ENCODE data around the gene TRIM34. TPM values are rescaled to one million over a fixed set of nuclear protein-coding genes. Genes with fewer than 3 reads are reported as not detected.
"Not testable (repeated sequence)": the region's sequence is repeated elsewhere in the genome, so short reads cannot be mapped to it uniquely, and the experiment has no call there.

The TRIM34 gene
- total RNA-seq, 2 donors from 2014 or later: 0.68 to 1.2 TPM

- no peak overlapping the region for H3K4me3 ChIP-seq (ENCODE audit: low read length)
- no peaks in the 10 kb centered on the region for H3K4me1 ChIP-seq (ENCODE audit: control insufficient read depth, insufficient read depth, low read length)
- peaks cover 10% of the 10 kb centered on the region for H3K9me3 Mint-ChIP-seq
- no peaks in the 10 kb centered on the region for H3K4me1 Mint-ChIP-seq
- TF ChIP-seq CTCF (conservative IDR thresholded peaks at IDR 0.05): no peak
- peaks cover 41% of the 10 kb centered on the region for H3K36me3 Mint-ChIP-seq (ENCODE audit: low read depth)
- H3K27me3 ChIP-seq (ENCODE audit: control insufficient read depth, insufficient read depth, low read length, poor library complexity, severe bottlenecking): no peaks in the 10 kb centered on the region
- no peaks in the 10 kb centered on the region for H3K9me3 ChIP-seq (ENCODE audit: control insufficient read depth, low read length)
- H3K27ac Mint-ChIP-seq: no peak overlapping the region
- DNase-seq: no peak
- H3K4me3 Mint-ChIP-seq: no peak overlapping the region
- H3K27ac ChIP-seq (ENCODE audit: low read depth, low read length): no peak overlapping the region
- no peaks in the 10 kb centered on the region for H3K27me3 Mint-ChIP-seq (ENCODE audit: insufficient read depth)
- 91 to 95% methylated on average over 3 to 4 of the region's 4 CpGs for WGBS, 2 experiments (ENCODE audit: insufficient coverage in 1 of 2, insufficient read length in 1 of 2)
- no peak overlapping the region for H3K9ac ChIP-seq (ENCODE audit: extremely low read depth, low read length, poor library complexity, severe bottlenecking)
- H3K36me3 ChIP-seq (ENCODE audit: control insufficient read depth, insufficient read depth, low read length): peaks cover 24% of the 10 kb centered on the region
These were observed 49.6 kb downstream of the TRIM34 start for GRCh38 chr11:5674391-5674790.

DNA sequence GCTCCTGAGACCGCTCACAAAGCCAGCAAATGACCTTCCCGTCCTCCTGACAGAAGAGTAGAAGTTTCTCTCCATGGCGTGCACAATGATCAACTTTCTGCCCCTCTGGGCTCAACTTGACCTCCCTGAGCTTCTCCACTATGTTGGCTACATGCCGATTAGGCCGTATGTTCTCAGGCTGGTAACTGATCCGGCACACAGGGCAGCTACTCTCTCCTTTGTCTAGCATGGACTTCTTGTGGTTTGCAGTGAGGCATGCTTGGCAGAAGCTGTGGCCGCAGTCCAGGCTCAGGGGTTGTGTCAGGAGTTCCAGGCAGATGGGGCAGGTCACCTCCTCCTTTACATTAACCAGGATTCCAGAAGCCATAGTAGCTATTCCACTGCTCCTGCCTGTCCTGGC lies 55.0 kb downstream of the TRIM34 start:
- no peaks in the 10 kb centered on the region for H3K27me3 ChIP-seq (ENCODE audit: control insufficient read depth, insufficient read depth, low read length, poor library complexity, severe bottlenecking)

DNA sequence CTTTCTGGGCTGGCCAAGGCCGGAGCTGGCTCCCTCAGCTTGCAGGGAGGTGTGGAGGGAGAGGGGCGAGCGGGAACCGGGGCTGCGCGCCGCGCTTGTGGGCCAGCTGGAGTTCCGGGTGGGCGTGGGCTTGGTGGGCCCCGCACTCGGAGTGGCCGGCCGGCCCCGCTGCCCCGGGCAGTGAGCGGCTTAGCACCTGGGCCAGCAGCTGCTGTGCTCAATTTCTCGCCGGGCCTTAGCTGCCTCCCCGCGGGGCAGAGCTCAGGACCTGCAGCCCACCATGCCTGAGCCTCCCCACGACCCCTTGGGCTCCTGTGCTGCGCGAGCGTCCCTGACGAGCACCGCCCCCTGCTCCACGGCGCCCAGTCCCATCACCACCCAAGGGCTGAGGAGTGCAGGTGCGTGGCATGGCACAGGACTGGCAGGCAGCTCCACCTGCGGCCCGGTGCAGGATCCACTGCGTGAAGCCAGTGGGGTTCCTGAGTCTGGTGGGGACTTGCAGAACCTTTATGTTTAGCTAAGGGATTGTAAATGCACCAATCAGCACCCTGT lies 58.2 kb downstream of the TRIM34 start:
- 90 to 97% methylated on average over 10 to 30 of the region's 33 CpGs for WGBS, 2 experiments (ENCODE audit: insufficient coverage in 1 of 2, insufficient read length in 1 of 2)
- not testable (repeated sequence) for H3K27ac Mint-ChIP-seq

More for the DNA sequence above, 55.0 kb downstream of the TRIM34 start:
- Histone ChIP-seq H3K4me1 (ENCODE audit: control insufficient read depth, insufficient read depth, low read length) (peaks cover 3% of the 10 kb centered on the region), H3K4me3 (ENCODE audit: low read length) (no peak overlapping the region), H3K9ac (ENCODE audit: extremely low read depth, low read length, poor library complexity, severe bottlenecking) (no peak overlapping the region), H3K9me3 (ENCODE audit: control insufficient read depth, low read length) (no peaks in the 10 kb centered on the region), H3K27ac (ENCODE audit: low read depth, low read length) (no peak overlapping the region), H3K36me3 (ENCODE audit: control insufficient read depth, insufficient read depth, low read length) (peaks cover 19% of the 10 kb centered on the region)
- H3K27me3 Mint-ChIP-seq (ENCODE audit: insufficient read depth): no peaks in the 10 kb centered on the region
- H3K9me3 Mint-ChIP-seq: peaks cover 21% of the 10 kb centered on the region
- DNase-seq: no peak
- peaks cover 15% of the 10 kb centered on the region for H3K4me1 Mint-ChIP-seq
- H3K27ac Mint-ChIP-seq: no peak overlapping the region
- 95 to 97% methylated on average over 6 to 7 of the region's 7 CpGs for WGBS, 2 experiments (ENCODE audit: insufficient coverage in 1 of 2, insufficient read length in 1 of 2)
- H3K4me3 Mint-ChIP-seq: no peak overlapping the region
- peaks cover 41% of the 10 kb centered on the region for H3K36me3 Mint-ChIP-seq (ENCODE audit: low read depth)
- TF ChIP-seq CTCF (conservative IDR thresholded peaks at IDR 0.05): no peak

DNA sequence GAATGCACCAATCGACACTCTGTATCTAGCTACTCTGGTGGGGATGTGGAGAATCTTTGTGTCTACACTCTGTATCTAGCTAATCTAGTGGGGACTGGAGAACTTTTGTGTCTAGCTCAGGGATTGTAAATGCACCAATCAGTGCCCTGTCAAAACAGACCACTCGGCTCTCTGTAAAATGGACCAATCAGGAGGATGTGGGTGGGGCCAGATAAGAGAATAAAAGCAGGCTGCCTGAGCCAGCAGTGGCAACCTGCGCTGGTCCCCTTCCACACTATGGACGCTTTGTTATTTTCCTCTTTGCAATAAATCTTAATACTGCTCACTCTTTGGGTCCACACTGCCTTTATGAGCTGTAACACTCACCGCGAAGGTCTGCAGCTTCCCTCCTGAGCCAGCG lies 58.8 kb downstream of the TRIM34 start:
- not testable (repeated sequence) for H3K9ac ChIP-seq (ENCODE audit: extremely low read depth, low read length, poor library complexity, severe bottlenecking); H3K36me3 ChIP-seq (ENCODE audit: control insufficient read depth, insufficient read depth, low read length); H3K27ac ChIP-seq (ENCODE audit: low read depth, low read length); H3K27me3 Mint-ChIP-seq (ENCODE audit: insufficient read depth); H3K4me1 ChIP-seq (ENCODE audit: control insufficient read depth, insufficient read depth, low read length); DNase-seq; H3K9me3 ChIP-seq (ENCODE audit: control insufficient read depth, low read length); H3K27me3 ChIP-seq (ENCODE audit: control insufficient read depth, insufficient read depth, low read length, poor library complexity, severe bottlenecking)
- Mint-ChIP-seq H3K4me3 (peak overlapping the region; percentile 68), H3K4me1 (peaks cover 20% of the 10 kb centered on the region), H3K27ac (peak overlapping the region; percentile 76), H3K36me3 (ENCODE audit: low read depth) (peaks cover 16% of the 10 kb centered on the region), H3K9me3 (peaks cover 18% of the 10 kb centered on the region)
- WGBS, 2 experiments (ENCODE audit: insufficient coverage in 1 of 2, insufficient read length in 1 of 2): 95 to 100% methylated on average over 2 to 7 of the region's 7 CpGs
- H3K4me3 ChIP-seq (ENCODE audit: low read length): peak overlapping the region; percentile 82

More for the DNA sequence above, 58.2 kb downstream of the TRIM34 start:
- Mint-ChIP-seq H3K9me3 (peaks cover 18% of the 10 kb centered on the region), H3K36me3 (ENCODE audit: low read depth) (peaks cover 23% of the 10 kb centered on the region), H3K4me1 (peaks cover 20% of the 10 kb centered on the region)
- H3K27me3 ChIP-seq (ENCODE audit: control insufficient read depth, insufficient read depth, low read length, poor library complexity, severe bottlenecking); H3K4me3 ChIP-seq (ENCODE audit: low read length); H3K4me3 Mint-ChIP-seq; H3K9ac ChIP-seq (ENCODE audit: extremely low read depth, low read length, poor library complexity, severe bottlenecking); H3K27me3 Mint-ChIP-seq (ENCODE audit: insufficient read depth); H3K9me3 ChIP-seq (ENCODE audit: control insufficient read depth, low read length); DNase-seq; H3K27ac ChIP-seq (ENCODE audit: low read depth, low read length); H3K4me1 ChIP-seq (ENCODE audit: control insufficient read depth, insufficient read depth, low read length): not testable (repeated sequence)
- peaks cover 14% of the 10 kb centered on the region for H3K36me3 ChIP-seq (ENCODE audit: control insufficient read depth, insufficient read depth, low read length)

Measured in endodermal cell (in vitro differentiated cells).